ENCODE results near the gene DRC7. TPM values are rescaled to one million over a fixed set of nuclear protein-coding genes. Genes with fewer than 3 reads are reported as not detected.

DRC7 gene
- total RNA-seq, 1 donor from 2014 or later: 0.96 TPM

GRCh38 chr16:57676553-57677085 lies 18.0 kb upstream of the DRC7 start:
- no peak for DNase-seq (ENCODE audit: low spot score)

GRCh38 chr16:57677622-57678369 lies 16.8 kb upstream of the DRC7 start:
- DNase-seq (ENCODE audit: low spot score): no peak

GRCh38 chr16:57679016-57679415 lies 15.6 kb upstream of the DRC7 start:
- DNase-seq (ENCODE audit: low spot score): no peak

GRCh38 chr16:57679767-57680482 lies 14.7 kb upstream of the DRC7 start:
- no peak for DNase-seq (ENCODE audit: low spot score)

GRCh38 chr16:57680842-57681375 lies 13.7 kb upstream of the DRC7 start:
- peak; percentile 98 for DNase-seq (ENCODE audit: low spot score)

GRCh38 chr16:57681950-57682728 lies 12.5 kb upstream of the DRC7 start:
- no peak for DNase-seq (ENCODE audit: low spot score)

- no peak for DNase-seq (ENCODE audit: low spot score)
Measured at GRCh38 chr16:57682809-57683635, 11.6 kb upstream of the DRC7 start.

- no peak for DNase-seq (ENCODE audit: low spot score)
Measured at GRCh38 chr16:57683636-57684545, 10.7 kb upstream of the DRC7 start.

GRCh38 chr16:57684626-57685358 lies 9.8 kb upstream of the DRC7 start:
- DNase-seq (ENCODE audit: low spot score): no peak

- no peak for DNase-seq (ENCODE audit: low spot score)
Measured at GRCh38 chr16:57685633-57686032, 9.0 kb upstream of the DRC7 start.

- DNase-seq (ENCODE audit: low spot score): no peak
Measured at GRCh38 chr16:57686577-57686976, 8.0 kb upstream of the DRC7 start.

GRCh38 chr16:57687363-57687929 lies 7.2 kb upstream of the DRC7 start:
- no peak for DNase-seq (ENCODE audit: low spot score)

- DNase-seq (ENCODE audit: low spot score): no peak
Measured at GRCh38 chr16:57688487-57688986, 6.1 kb upstream of the DRC7 start.

- no peak for DNase-seq (ENCODE audit: low spot score)
Measured at GRCh38 chr16:57688987-57689761, 5.4 kb upstream of the DRC7 start.

GRCh38 chr16:57689762-57690558 lies 4.6 kb upstream of the DRC7 start:
- peak; percentile 76 for DNase-seq (ENCODE audit: low spot score)

- no peak for DNase-seq (ENCODE audit: low spot score)
Measured at GRCh38 chr16:57690782-57691471, 3.7 kb upstream of the DRC7 start.
